HL-60/S4 (cell line): Measurements from ENCODE around the gene SHC2.
"Not testable (repeated sequence)": the region's sequence is repeated elsewhere in the genome, so short reads cannot be mapped to it uniquely, and the experiment has no call there.

ENCODE experiments used
- in situ Hi-C: fragments of 300-500 bp; cut with MboI; formaldehyde crosslinking; loops from 2 replicates; pipeline ENCODE4 v1.14.3; 2022; ENCODE audit warnings: low sequenced_read_pairs

Gene SHC2

GRCh38 chr19:470701-471100 lies 9.9 kb upstream of the SHC2 start:
- in situ Hi-C loops = no loop called here

- in situ Hi-C loops = no loop called here
Observed at GRCh38 chr19:469833-470232, 9.0 kb upstream of the SHC2 start.

GRCh38 chr19:468587-469256 lies 7.9 kb upstream of the SHC2 start:
- in situ Hi-C loops = no loop called here

GRCh38 chr19:467554-467953 lies 6.7 kb upstream of the SHC2 start:
- in situ Hi-C loops = no loop called here

GRCh38 chr19:465056-465816 lies 4.4 kb upstream of the SHC2 start:
- in situ Hi-C loops = no loop called here

- in situ Hi-C loops = no loop called here
Observed at GRCh38 chr19:464208-464545, 3.3 kb upstream of the SHC2 start.

- in situ Hi-C loops = no loop called here
Observed at GRCh38 chr19:463483-464207, 2.8 kb upstream of the SHC2 start.

- in situ Hi-C loops = no loop called here
Observed at GRCh38 chr19:461721-462551, 1.1 kb upstream of the SHC2 start.

GRCh38 chr19:459724-460511 lies 915 bp downstream of the SHC2 start:
- in situ Hi-C loops = no loop called here

GRCh38 chr19:458091-459042 lies 2.5 kb downstream of the SHC2 start:
- in situ Hi-C loops = no loop called here

GRCh38 chr19:457636-458035 lies 3.2 kb downstream of the SHC2 start:
- in situ Hi-C loops = no loop called here

GRCh38 chr19:456547-457110 lies 4.2 kb downstream of the SHC2 start:
- in situ Hi-C loops = no loop called here

GRCh38 chr19:455851-456546 lies 4.8 kb downstream of the SHC2 start:
- in situ Hi-C loops = no loop called here

- in situ Hi-C loops = no loop called here
Observed at GRCh38 chr19:455031-455705, 5.7 kb downstream of the SHC2 start.

GRCh38 chr19:453606-454005 lies 7.2 kb downstream of the SHC2 start:
- in situ Hi-C loops = no loop called here

GRCh38 chr19:452829-453228 lies 8.0 kb downstream of the SHC2 start:
- in situ Hi-C loops = no loop called here

GRCh38 chr19:450912-451481 lies 9.8 kb downstream of the SHC2 start:
- in situ Hi-C loops = not testable (repeated sequence)
